Astrocyte (in vitro differentiated cells and primary cell): ENCODE results near the gene MMP28. TPM values are rescaled to one million over a fixed set of nuclear protein-coding genes. Genes with fewer than 3 reads are reported as not detected.

Experiments
- DNase-seq: peaks from one replicate; pipeline ENCODE4 v3.0.0-alpha.2; 2010; ENCODE audit warnings: low read depth
- FAIRE-seq: peaks from 2 replicates; lab custom pipeline; 2011; peaks lifted over from hg19 to GRCh38; lab: Jason Lieb, UNC
- H2AFZ ChIP-seq: 2 replicates; pipeline ENCODE4 v1.6.0; 2012; ENCODE audit warnings: low read depth, low read length, inconsistent platforms
- H3K27ac ChIP-seq: 2 replicates; pipeline ENCODE4 v1.5.1; 2011; ENCODE audit warnings: low read depth, low read length, inconsistent platforms
- H3K27me3 ChIP-seq: 2 replicates; pipeline ENCODE4 v1.6.0; 2011; ENCODE audit warnings: low read length, inconsistent platforms; ENCODE audit not compliant: insufficient read depth
- H3K36me3 ChIP-seq: 2 replicates; pipeline ENCODE4 v1.5.1; 2011; ENCODE audit warnings: low read length, inconsistent platforms; ENCODE audit not compliant: insufficient read depth
- H3K4me1 ChIP-seq: 2 replicates; pipeline ENCODE4 v1.5.1; 2011; ENCODE audit warnings: low read length, inconsistent platforms; ENCODE audit not compliant: insufficient read depth
- H3K4me2 ChIP-seq: 2 replicates; pipeline ENCODE4 v1.6.0; 2012; ENCODE audit warnings: low read length, inconsistent platforms
- H3K4me3 ChIP-seq: 2 replicates; pipeline ENCODE4 v1.5.1; 2011; ENCODE audit warnings: low read depth, mild to moderate bottlenecking, low read length, inconsistent platforms; ENCODE audit not compliant: insufficient read depth
- H3K79me2 ChIP-seq: 2 replicates; pipeline ENCODE4 v1.6.0; 2012; ENCODE audit warnings: mild to moderate bottlenecking, low read length, inconsistent platforms; ENCODE audit not compliant: insufficient read depth
- H3K9ac ChIP-seq: 2 replicates; pipeline ENCODE4 v1.6.0; 2012; ENCODE audit warnings: mild to moderate bottlenecking, low read length, inconsistent platforms
- H3K9me3 ChIP-seq: 2 replicates; pipeline ENCODE4 v1.5.1; 2012; ENCODE audit warnings: low read depth, mild to moderate bottlenecking, low read length, inconsistent platforms; ENCODE audit not compliant: insufficient read depth
- H4K20me1 ChIP-seq: 2 replicates; pipeline ENCODE4 v1.6.0; 2012; ENCODE audit warnings: low read length, inconsistent platforms; ENCODE audit not compliant: insufficient read depth
- H3K27ac Mint-ChIP-seq: one replicate; pipeline ENCODE4 v1.8.0; 2021; ENCODE audit warnings: mild to moderate bottlenecking, mixed read lengths; ENCODE audit not compliant: unreplicated experiment
- H3K27me3 Mint-ChIP-seq: one replicate; pipeline ENCODE4 v1.8.0; 2021; ENCODE audit warnings: low read depth, mixed read lengths; ENCODE audit not compliant: unreplicated experiment
- H3K36me3 Mint-ChIP-seq: one replicate; pipeline ENCODE4 v1.8.0; 2021; ENCODE audit warnings: low read depth, mixed read lengths; ENCODE audit not compliant: unreplicated experiment
- H3K4me1 Mint-ChIP-seq: one replicate; pipeline ENCODE4 v1.8.0; 2021; ENCODE audit warnings: low read depth, mixed read lengths; ENCODE audit not compliant: unreplicated experiment
- H3K4me3 Mint-ChIP-seq: one replicate; pipeline ENCODE4 v1.8.0; 2021; ENCODE audit warnings: mild to moderate bottlenecking, moderate library complexity, mixed read lengths; ENCODE audit not compliant: unreplicated experiment
- H3K9me3 Mint-ChIP-seq: one replicate; pipeline ENCODE4 v1.8.0; 2021; ENCODE audit warnings: mild to moderate bottlenecking, mixed read lengths; ENCODE audit not compliant: unreplicated experiment
- CTCF ChIP-seq: IDR thresholded peaks from 2 replicates; pipeline ENCODE4 v1.5.1; 2011; ENCODE audit warnings: low read depth, mild to moderate bottlenecking, inconsistent platforms, low read length, moderate library complexity; ENCODE audit not compliant: insufficient read depth
- EZH2 ChIP-seq: IDR thresholded peaks from 2 replicates; pipeline ENCODE4 v1.6.1; 2012; ENCODE audit warnings: mild to moderate bottlenecking, low read length, inconsistent platforms; ENCODE audit not compliant: insufficient read depth
- total RNA-seq: library from RNA; stranded (reverse); gene quantifications from 2 replicates; pipeline ENCODE4 v1.2.1, GENCODE V29; 2021

The MMP28 gene
- total RNA-seq, 1 donor from 2014 or later, result 1.2 TPM

GRCh38 chr17:35735036-35735805, 60.2 kb downstream of the MMP28 start:
- peaks cover 19% of the 10 kb centered on the region for H4K20me1 ChIP-seq
- H3K4me1 ChIP-seq, result peaks cover 12% of the 10 kb centered on the region
- no peak overlapping the region for H3K4me2 ChIP-seq
- Mint-ChIP-seq H3K36me3 (peaks cover 13% of the 10 kb centered on the region), H3K27me3 (peaks cover 26% of the 10 kb centered on the region), H3K4me1 (peaks cover 14% of the 10 kb centered on the region), H3K4me3 (no peak overlapping the region), H3K9me3 (no peaks in the 10 kb centered on the region), H3K27ac (no peak overlapping the region)
- no peak for DNase-seq
- H2AFZ ChIP-seq, result no peak overlapping the region
- no peak overlapping the region for H3K4me3 ChIP-seq
- H3K79me2 ChIP-seq, result no peaks in the 10 kb centered on the region
- TF ChIP-seq CTCF, result no peak
- TF ChIP-seq EZH2, result no peak
- no peak overlapping the region for H3K27ac ChIP-seq
- FAIRE-seq, result no peak
- no peaks in the 10 kb centered on the region for H3K36me3 ChIP-seq
- peaks cover 10% of the 10 kb centered on the region for H3K27me3 ChIP-seq
- no peaks in the 10 kb centered on the region for H3K9me3 ChIP-seq
- H3K9ac ChIP-seq, result no peak overlapping the region

DNA sequence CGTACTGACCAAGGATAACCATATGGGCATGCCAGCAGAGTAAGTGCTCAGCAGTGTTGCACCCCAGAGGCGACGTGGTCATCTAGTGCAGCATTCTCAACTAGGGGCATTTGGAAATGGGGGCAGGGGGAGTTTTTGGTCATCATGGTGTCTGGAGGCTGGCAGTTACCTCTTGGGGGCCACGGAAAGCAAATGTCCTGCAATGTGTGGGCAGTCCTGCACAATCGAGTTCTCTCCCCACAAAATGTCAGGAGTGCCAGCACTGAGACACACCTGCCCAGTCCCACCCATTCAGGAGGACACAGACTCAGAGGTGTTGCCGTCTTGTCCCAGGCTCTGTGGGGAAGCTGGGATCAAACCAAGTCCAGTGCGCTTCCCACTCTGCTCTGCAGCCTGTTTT, 61.0 kb downstream of the MMP28 start:
- Mint-ChIP-seq H3K4me1 (peaks cover 18% of the 10 kb centered on the region), H3K27ac (no peak overlapping the region), H3K4me3 (no peak overlapping the region), H3K27me3 (peaks cover 18% of the 10 kb centered on the region), H3K9me3 (no peaks in the 10 kb centered on the region), H3K36me3 (peaks cover 15% of the 10 kb centered on the region)
- no peak for FAIRE-seq
- peaks cover 12% of the 10 kb centered on the region for H3K4me1 ChIP-seq
- no peak overlapping the region for H3K27ac ChIP-seq
- no peak overlapping the region for H3K9ac ChIP-seq
- H3K4me2 ChIP-seq, result no peak overlapping the region
- peaks cover 3% of the 10 kb centered on the region for H3K27me3 ChIP-seq
- no peaks in the 10 kb centered on the region for H3K36me3 ChIP-seq
- no peak overlapping the region for H2AFZ ChIP-seq
- no peaks in the 10 kb centered on the region for H3K79me2 ChIP-seq
- no peaks in the 10 kb centered on the region for H3K9me3 ChIP-seq
- peaks cover 12% of the 10 kb centered on the region for H4K20me1 ChIP-seq
- TF ChIP-seq EZH2, result no peak
- no peak for TF ChIP-seq CTCF
- DNase-seq, result no peak
- no peak overlapping the region for H3K4me3 ChIP-seq

DNA sequence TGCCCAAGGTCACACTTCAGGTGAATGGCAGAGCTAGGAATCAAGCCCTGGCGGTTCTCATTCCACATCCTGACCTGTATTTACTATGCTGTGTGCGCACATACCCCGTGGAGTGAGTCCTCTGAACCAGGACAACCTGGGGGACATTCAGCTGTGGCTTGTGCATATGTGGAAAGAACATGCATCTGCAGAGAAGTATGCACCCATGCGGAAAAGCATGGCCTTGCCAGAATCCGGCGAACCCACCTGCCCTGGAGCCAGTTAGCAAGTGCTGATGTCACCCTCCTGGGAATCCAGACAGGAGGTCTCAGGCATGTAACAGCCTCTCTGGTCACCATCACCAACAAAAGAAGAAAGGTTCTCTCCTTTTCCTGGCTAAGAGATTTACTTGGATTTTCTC, 62.1 kb downstream of the MMP28 start:
- Histone ChIP-seq H3K27me3 (peaks cover under 1% of the 10 kb centered on the region), H3K4me1 (peaks cover 12% of the 10 kb centered on the region), H3K79me2 (no peaks in the 10 kb centered on the region), H3K27ac (no peak overlapping the region), H2AFZ (no peak overlapping the region), H3K9ac (no peak overlapping the region), H4K20me1 (peaks cover 12% of the 10 kb centered on the region), H3K9me3 (no peaks in the 10 kb centered on the region), H3K4me2 (no peak overlapping the region), H3K4me3 (no peak overlapping the region), H3K36me3 (no peaks in the 10 kb centered on the region)
- Mint-ChIP-seq H3K4me1 (peaks cover 19% of the 10 kb centered on the region), H3K27ac (no peak overlapping the region), H3K4me3 (peak overlapping the region; percentile 88), H3K27me3 (peaks cover 11% of the 10 kb centered on the region), H3K36me3 (peaks cover 11% of the 10 kb centered on the region), H3K9me3 (no peaks in the 10 kb centered on the region)
- FAIRE-seq, result no peak
- DNase-seq, result no peak
- TF ChIP-seq CTCF, result no peak
- TF ChIP-seq EZH2, result no peak
